Measurements from ENCODE around the gene MAPK9. TPM values are rescaled to one million over a fixed set of nuclear protein-coding genes. Genes with fewer than 3 reads are reported as not detected.

MAPK9 gene
- total RNA-seq, 1 experiment from 2014 or later: 54.0 TPM

GRCh38 chr5:180271221-180271620 is 20.7 kb downstream of the MAPK9 start:
- no TSS peak for BruUV-seq (replicated peaks)

GRCh38 chr5:180259260-180259611 is 32.6 kb downstream of the MAPK9 start:
- Histone ChIP-seq H4K20me1 (ENCODE audit: insufficient read depth) (no peaks in the 10 kb centered on the region), H3K27me3 (ENCODE audit: insufficient read depth, low read depth) (no peaks in the 10 kb centered on the region), H3K4me3 (no peak overlapping the region; the same call in 1 of the 2 replicates), H3K9me2 (ENCODE audit: insufficient read depth) (no peaks in the 10 kb centered on the region), H3K79me2 (ENCODE audit: low read depth) (no peaks in the 10 kb centered on the region), H3K36me3 (ENCODE audit: low read depth) (peaks cover 55% of the 10 kb centered on the region), H3F3A (ENCODE audit: insufficient read depth, low read depth) (peaks cover 22% of the 10 kb centered on the region), H3K27ac (no peak overlapping the region), H3K4me2 (no peak overlapping the region), H2AFZ (no peak overlapping the region), H3K4me1 (replicated peaks; ENCODE audit: insufficient read depth) (no peaks in the 10 kb centered on the region), H3K9me3 (ENCODE audit: insufficient read depth, low read depth) (peaks cover 85% of the 10 kb centered on the region)
- CTCF ChIA-PET: no interaction called here
- intact Hi-C loops (cut with micrococcal nuclease; ENCODE audit: unreplicated experiment): no loop called here
- peak in 1 of 2 experiments; percentile 56 for DNase-seq
- no TSS peak for BruUV-seq (replicated peaks)
- POLR2A ChIA-PET (ENCODE audit: unreplicated experiment): no interaction called here
- TF ChIP-seq CTCF (conservative IDR thresholded peaks at IDR 0.05): no peak
- no peak for TF ChIP-seq EZH2 (IDR thresholded peaks at IDR 0.05; ENCODE audit: low read depth)

More at GRCh38 chr5:180271221-180271620, 20.7 kb downstream of the MAPK9 start:
- H3F3A ChIP-seq (ENCODE audit: insufficient read depth, low read depth): no peaks in the 10 kb centered on the region
- H3K9me3 ChIP-seq (ENCODE audit: insufficient read depth, low read depth): peaks cover 62% of the 10 kb centered on the region
- H3K27me3 ChIP-seq (ENCODE audit: insufficient read depth, low read depth): no peaks in the 10 kb centered on the region
- H3K4me1 ChIP-seq (replicated peaks; ENCODE audit: insufficient read depth): no peaks in the 10 kb centered on the region
- no peaks in the 10 kb centered on the region for H4K20me1 ChIP-seq (ENCODE audit: insufficient read depth)
- H3K4me3 ChIP-seq: no peak overlapping the region; the same call in 1 of the 2 replicates
- no peak overlapping the region for H3K4me2 ChIP-seq
- TF ChIP-seq EZH2 (IDR thresholded peaks at IDR 0.05; ENCODE audit: low read depth): no peak
- TF ChIP-seq CTCF (conservative IDR thresholded peaks at IDR 0.05): no peak
- no peaks in the 10 kb centered on the region for H3K79me2 ChIP-seq (ENCODE audit: low read depth)
- DNase-seq: no peak
- ChIA-PET CTCF (no interaction called here), POLR2A (ENCODE audit: unreplicated experiment) (no interaction called here)
- peaks cover 42% of the 10 kb centered on the region for H3K36me3 ChIP-seq (ENCODE audit: low read depth)
- intact Hi-C loops (cut with micrococcal nuclease; ENCODE audit: unreplicated experiment): no loop called here
- H2AFZ ChIP-seq: no peak overlapping the region
- no peaks in the 10 kb centered on the region for H3K9me2 ChIP-seq (ENCODE audit: insufficient read depth)
- H3K27ac ChIP-seq: no peak overlapping the region

- no peaks in the 10 kb centered on the region for H3K79me2 ChIP-seq (ENCODE audit: low read depth)
- ChIA-PET POLR2A (ENCODE audit: unreplicated experiment) (no interaction called here), CTCF (no interaction called here)
- H2AFZ ChIP-seq: no peak overlapping the region
- no peaks in the 10 kb centered on the region for H3K4me1 ChIP-seq (replicated peaks; ENCODE audit: insufficient read depth)
- H3K4me2 ChIP-seq: no peak overlapping the region
- BruUV-seq (replicated peaks): no TSS peak
- H3K36me3 ChIP-seq (ENCODE audit: low read depth): peaks cover 17% of the 10 kb centered on the region
- no peak overlapping the region for H3K27ac ChIP-seq
- no peak overlapping the region for H3K4me3 ChIP-seq
- no peaks in the 10 kb centered on the region for H3K27me3 ChIP-seq (ENCODE audit: insufficient read depth, low read depth)
- H3F3A ChIP-seq (ENCODE audit: insufficient read depth, low read depth): no peaks in the 10 kb centered on the region
- intact Hi-C loops (cut with micrococcal nuclease; ENCODE audit: unreplicated experiment): no loop called here
- TF ChIP-seq CTCF (conservative IDR thresholded peaks at IDR 0.05): no peak
- TF ChIP-seq EZH2 (IDR thresholded peaks at IDR 0.05; ENCODE audit: low read depth): no peak
- DNase-seq: no peak
- peaks cover 59% of the 10 kb centered on the region for H3K9me3 ChIP-seq (ENCODE audit: insufficient read depth, low read depth)
- H4K20me1 ChIP-seq (ENCODE audit: insufficient read depth): no peaks in the 10 kb centered on the region
- H3K9me2 ChIP-seq (ENCODE audit: insufficient read depth): no peaks in the 10 kb centered on the region
Measured at GRCh38 chr5:180253036-180253824, 38.7 kb downstream of the MAPK9 start.
